Loucy (cell line): ENCODE data around the gene CALML3.

Experiments used
- EZH2phosphoT487 ChIP-seq: fragments of 200-600 bp; IDR thresholded peaks from 2 replicates; pipeline ENCODE4 v1.6.1; 2018; ENCODE audit warnings: antibody characterized with exemption, mild to moderate bottlenecking, moderate library complexity, borderline replicate concordance
- TF ChIP-seq, protein P1 (sequence below): fragments of 200-600 bp; sonication (generic); conservative IDR thresholded peaks from 2 replicates; pipeline ENCODE4 v1.5.1; 2014; ENCODE audit warnings: mild to moderate bottlenecking, antibody characterized with exemption, low read length

DNA sequence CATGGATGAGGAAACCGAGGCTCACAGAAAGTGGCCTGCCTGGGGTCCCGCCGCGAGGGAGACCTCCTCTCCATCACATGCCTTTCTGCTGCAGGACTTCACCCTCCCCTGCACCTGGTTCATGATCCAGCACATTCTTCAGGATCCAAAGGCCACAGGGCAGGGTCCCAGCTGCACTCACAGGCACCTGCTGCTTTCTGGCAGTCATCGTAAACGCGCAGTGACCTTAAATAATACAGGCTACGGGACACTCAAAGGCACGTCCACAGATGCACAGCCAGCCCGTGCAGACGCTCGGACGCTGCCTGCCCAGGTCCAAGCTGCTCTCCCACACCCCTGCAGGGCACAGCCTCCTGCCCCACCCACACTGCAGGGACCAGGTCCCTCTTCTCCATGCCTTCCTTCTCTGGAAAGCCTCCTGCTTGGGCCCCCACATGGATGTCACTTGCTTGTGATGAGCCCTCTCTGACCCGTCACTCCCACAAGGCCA is 49.9 kb downstream of the CALML3 start:
- TF ChIP-seq, protein P1, sequence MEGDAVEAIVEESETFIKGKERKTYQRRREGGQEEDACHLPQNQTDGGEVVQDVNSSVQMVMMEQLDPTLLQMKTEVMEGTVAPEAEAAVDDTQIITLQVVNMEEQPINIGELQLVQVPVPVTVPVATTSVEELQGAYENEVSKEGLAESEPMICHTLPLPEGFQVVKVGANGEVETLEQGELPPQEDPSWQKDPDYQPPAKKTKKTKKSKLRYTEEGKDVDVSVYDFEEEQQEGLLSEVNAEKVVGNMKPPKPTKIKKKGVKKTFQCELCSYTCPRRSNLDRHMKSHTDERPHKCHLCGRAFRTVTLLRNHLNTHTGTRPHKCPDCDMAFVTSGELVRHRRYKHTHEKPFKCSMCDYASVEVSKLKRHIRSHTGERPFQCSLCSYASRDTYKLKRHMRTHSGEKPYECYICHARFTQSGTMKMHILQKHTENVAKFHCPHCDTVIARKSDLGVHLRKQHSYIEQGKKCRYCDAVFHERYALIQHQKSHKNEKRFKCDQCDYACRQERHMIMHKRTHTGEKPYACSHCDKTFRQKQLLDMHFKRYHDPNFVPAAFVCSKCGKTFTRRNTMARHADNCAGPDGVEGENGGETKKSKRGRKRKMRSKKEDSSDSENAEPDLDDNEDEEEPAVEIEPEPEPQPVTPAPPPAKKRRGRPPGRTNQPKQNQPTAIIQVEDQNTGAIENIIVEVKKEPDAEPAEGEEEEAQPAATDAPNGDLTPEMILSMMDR = no peak
- TF ChIP-seq EZH2phosphoT487 = no peak
